Measurements from ENCODE around the gene KIAA2012.

- TF ChIP-seq ZNF70 (CRISPR knock-in tag; IDR thresholded peaks at IDR 0.05) (no peak), ZC3H10 (CRISPR knock-in tag; IDR thresholded peaks at IDR 0.05) (no peak), CREB5 (CRISPR knock-in tag; IDR thresholded peaks at IDR 0.05; ENCODE audit: low read depth) (no peak), ZFP30 (CRISPR knock-in tag; IDR thresholded peaks at IDR 0.05) (no peak), PPARA (CRISPR knock-in tag; IDR thresholded peaks at IDR 0.05; ENCODE audit: borderline replicate concordance) (no peak), PATZ1 (CRISPR knock-in tag; IDR thresholded peaks at IDR 0.05; ENCODE audit: borderline replicate concordance) (no peak), POU6F1 (CRISPR knock-in tag; IDR thresholded peaks at IDR 0.05; ENCODE audit: borderline replicate concordance, low read depth) (no peak), TOX (CRISPR knock-in tag; IDR thresholded peaks at IDR 0.05; ENCODE audit: borderline replicate concordance) (no peak), CSRNP3 (CRISPR knock-in tag; IDR thresholded peaks at IDR 0.05) (no peak), BACH2 (CRISPR knock-in tag; IDR thresholded peaks at IDR 0.05; ENCODE audit: borderline replicate concordance) (no peak), CSDC2 (CRISPR knock-in tag; IDR thresholded peaks at IDR 0.05) (no peak), ARNTL (CRISPR knock-in tag; IDR thresholded peaks at IDR 0.05; ENCODE audit: borderline replicate concordance, low read depth) (no peak), ZFP3 (CRISPR knock-in tag; IDR thresholded peaks at IDR 0.05) (no peak)
These were observed 48.2 kb upstream of the KIAA2012 start for GRCh38 chr2:202024871-202025270.
